GM12864 (cell line): ENCODE measurements around the gene SLC7A6.
A peak's percentile ranks its signal among the peaks of the same experiment; 100 is the strongest.

Experiments
- DNase-seq: peaks from one replicate; pipeline ENCODE4 v3.0.0-alpha.2; 2011; ENCODE audit warnings: low read depth
- H3K4me3 ChIP-seq: 2 replicates; pipeline ENCODE4 v1.5.1; 2011; ENCODE audit warnings: mild to moderate bottlenecking, low read depth, low read length, control low read depth
- CTCF ChIP-seq: IDR thresholded peaks from 2 replicates; pipeline ENCODE4 v1.5.1; 2011; ENCODE audit warnings: low read depth, mild to moderate bottlenecking, moderate library complexity, low read length, control low read depth, inconsistent platforms; ENCODE audit errors: missing control alignments

The SLC7A6 gene

GRCh38 chr16:68234188-68235107 is 29.9 kb upstream of the SLC7A6 start:
- no peak for DNase-seq
- no peak for TF ChIP-seq CTCF
- H3K4me3 ChIP-seq = no peak overlapping the region

GRCh38 chr16:68235108-68235886 is 29.0 kb upstream of the SLC7A6 start:
- TF ChIP-seq CTCF = no peak
- no peak for DNase-seq
- H3K4me3 ChIP-seq = peak overlapping the region; percentile 60; the same call in 1 of the 2 replicates

GRCh38 chr16:68235887-68236136 is 28.5 kb upstream of the SLC7A6 start, which contains the start of gene ESRP2:
Gene ESRP2 (minus strand): TSS chr16:68236127. CDS start chr16:68236045, 82 bp downstream.
- H3K4me3 ChIP-seq = peak within 1 kb of the TSS; percentile 60
- TF ChIP-seq CTCF = no peak
- DNase-seq = no peak

GRCh38 chr16:68236137-68236825 is 28.0 kb upstream of the SLC7A6 start:
- DNase-seq = no peak

GRCh38 chr16:68236826-68237242 is 27.5 kb upstream of the SLC7A6 start:
- peak overlapping the region; percentile 60 for H3K4me3 ChIP-seq
- TF ChIP-seq CTCF = no peak
- no peak for DNase-seq

More at GRCh38 chr16:68236137-68236825, 28.0 kb upstream of the SLC7A6 start:
- H3K4me3 ChIP-seq = peak overlapping the region; percentile 60
- no peak for TF ChIP-seq CTCF

GRCh38 chr16:68237243-68238028 is 26.9 kb upstream of the SLC7A6 start:
- peak overlapping the region; percentile 60 for H3K4me3 ChIP-seq
- DNase-seq = peak; percentile 91
- TF ChIP-seq CTCF = no peak
